ENCODE measurements around the gene PJVK.
"Not testable (repeated sequence)": the region's sequence is repeated elsewhere in the genome, so short reads cannot be mapped to it uniquely, and the experiment has no call there.

PJVK gene

GRCh38 chr2:178436662-178437061 is 14.5 kb upstream of the PJVK start:
- no peak for DNase-seq

GRCh38 chr2:178441426-178441825 is 9.8 kb upstream of the PJVK start:
- DNase-seq = no peak

GRCh38 chr2:178448968-178449661 is 2.1 kb upstream of the PJVK start:
- DNase-seq = peak in 2 of 5 experiments; percentile 8 to 21

GRCh38 chr2:178449700-178450523 is 1.3 kb upstream of the PJVK start:
- DNase-seq = no peak

GRCh38 chr2:178450524-178450773 is 729 bp upstream of the PJVK start:
- DNase-seq = peak in 3 of 5 experiments; percentile 72 to 86 (median 78)

- no peak for DNase-seq
Measured at GRCh38 chr2:178452334-178452733, 1.2 kb downstream of the PJVK start.

GRCh38 chr2:178452870-178453269 is 1.7 kb downstream of the PJVK start:
- no peak for DNase-seq

- DNase-seq = no peak
Measured at GRCh38 chr2:178455947-178456346, 4.8 kb downstream of the PJVK start.

GRCh38 chr2:178457390-178457886 is 6.3 kb downstream of the PJVK start:
- DNase-seq = no peak

- no peak for DNase-seq
Measured at GRCh38 chr2:178469219-178469849, 18.2 kb downstream of the PJVK start.

- DNase-seq = not testable (repeated sequence)
Measured at GRCh38 chr2:178471313-178471712, 20.1 kb downstream of the PJVK start.

GRCh38 chr2:178473373-178473772 is 22.2 kb downstream of the PJVK start:
- DNase-seq = no peak

- no peak for DNase-seq
Measured at GRCh38 chr2:178473931-178474330, 22.8 kb downstream of the PJVK start.

- DNase-seq = no peak
Measured at GRCh38 chr2:178474560-178474959, 23.4 kb downstream of the PJVK start.

- no peak for DNase-seq
Measured at GRCh38 chr2:178476477-178476876, 25.3 kb downstream of the PJVK start.

GRCh38 chr2:178477443-178478129 is 26.4 kb downstream of the PJVK start:
- DNase-seq = no peak

- DNase-seq = no peak
Measured at GRCh38 chr2:178478130-178478438, 26.9 kb downstream of the PJVK start.

- DNase-seq = peak; percentile 67 to 89 (median 78)
Measured at GRCh38 chr2:178478439-178479274, 27.5 kb downstream of the PJVK start, which contains the start of gene FKBP7. TSS of gene FKBP7 (minus strand) at chr2:178478600. CDS start at chr2:178478499, 101 bp downstream.

- no peak for DNase-seq
Measured at GRCh38 chr2:178479275-178479616, 28.1 kb downstream of the PJVK start.

- no peak for DNase-seq
Measured at GRCh38 chr2:178479758-178480226, 28.6 kb downstream of the PJVK start.

- DNase-seq = peak; percentile 52 to 81 (median 70)
Measured at GRCh38 chr2:178480227-178481181, 29.3 kb downstream of the PJVK start, which contains the start of gene PLEKHA3. TSS of gene PLEKHA3 (plus strand) at chr2:178480457. CDS start at chr2:178480870, 413 bp downstream.
